Effector CD8-positive, alpha-beta T cell (primary cell): ENCODE measurements around the gene SLC45A3.

Source experiments
- DNase-seq: peaks from one replicate; lab custom pipeline; 2025; lab: John Stamatoyannopoulos, UW

SLC45A3 gene

DNA sequence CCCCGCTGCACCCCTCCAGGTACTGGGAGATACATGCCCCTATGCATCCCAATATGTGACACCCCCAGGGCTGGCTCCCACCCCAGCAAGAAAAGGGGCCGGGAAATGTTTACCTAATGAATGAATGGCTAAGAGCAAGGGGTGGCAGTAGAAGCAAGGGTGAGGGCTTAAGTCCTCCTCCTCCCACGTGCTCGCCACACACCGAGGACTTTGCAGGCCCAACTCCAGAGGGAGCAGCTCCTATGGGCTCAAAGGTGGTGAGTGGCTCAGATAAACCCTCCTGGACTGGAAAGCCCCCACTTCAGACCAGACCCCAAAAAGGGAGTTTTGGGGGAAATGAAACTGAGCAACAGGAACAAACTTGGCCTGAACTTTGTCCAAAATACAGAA lies 11.4 kb downstream of the SLC45A3 start:
- no peak for DNase-seq

DNA sequence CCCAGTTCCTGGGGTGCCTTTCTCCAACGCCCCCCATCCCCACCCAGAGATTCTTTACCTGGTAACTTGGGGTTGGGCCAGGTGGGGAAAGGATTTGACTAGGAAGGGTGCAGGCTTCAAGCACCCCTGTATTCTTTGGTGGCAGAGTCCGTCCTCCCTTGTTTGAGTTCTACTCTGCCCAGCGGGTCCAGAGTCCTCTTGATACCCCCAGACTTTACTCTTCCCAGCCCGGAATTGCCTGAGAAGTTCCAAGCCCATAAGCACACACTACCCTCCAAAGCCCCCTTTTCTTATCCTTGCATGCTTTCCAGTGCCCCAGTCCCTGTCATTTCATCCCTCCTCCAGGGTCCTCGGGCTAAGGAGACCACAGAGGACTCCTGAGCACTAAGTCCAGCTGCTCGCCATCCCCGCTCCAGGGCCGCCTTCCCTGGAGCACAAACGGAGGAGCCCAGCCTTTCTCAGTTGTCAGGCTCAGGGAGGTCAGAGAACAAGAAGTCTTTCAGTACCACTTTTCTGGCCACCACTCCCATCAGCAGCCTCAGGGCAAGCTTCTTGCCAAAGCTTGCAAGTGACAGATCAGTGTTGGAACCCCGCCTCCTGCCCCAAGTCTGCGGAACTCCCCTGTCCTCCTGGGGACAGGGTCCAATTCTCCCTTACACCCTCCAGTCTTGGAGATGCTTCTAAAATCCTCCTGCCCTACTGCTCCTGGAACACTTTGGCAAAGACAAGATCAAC lies 12.2 kb downstream of the SLC45A3 start:
- no peak for DNase-seq

DNA sequence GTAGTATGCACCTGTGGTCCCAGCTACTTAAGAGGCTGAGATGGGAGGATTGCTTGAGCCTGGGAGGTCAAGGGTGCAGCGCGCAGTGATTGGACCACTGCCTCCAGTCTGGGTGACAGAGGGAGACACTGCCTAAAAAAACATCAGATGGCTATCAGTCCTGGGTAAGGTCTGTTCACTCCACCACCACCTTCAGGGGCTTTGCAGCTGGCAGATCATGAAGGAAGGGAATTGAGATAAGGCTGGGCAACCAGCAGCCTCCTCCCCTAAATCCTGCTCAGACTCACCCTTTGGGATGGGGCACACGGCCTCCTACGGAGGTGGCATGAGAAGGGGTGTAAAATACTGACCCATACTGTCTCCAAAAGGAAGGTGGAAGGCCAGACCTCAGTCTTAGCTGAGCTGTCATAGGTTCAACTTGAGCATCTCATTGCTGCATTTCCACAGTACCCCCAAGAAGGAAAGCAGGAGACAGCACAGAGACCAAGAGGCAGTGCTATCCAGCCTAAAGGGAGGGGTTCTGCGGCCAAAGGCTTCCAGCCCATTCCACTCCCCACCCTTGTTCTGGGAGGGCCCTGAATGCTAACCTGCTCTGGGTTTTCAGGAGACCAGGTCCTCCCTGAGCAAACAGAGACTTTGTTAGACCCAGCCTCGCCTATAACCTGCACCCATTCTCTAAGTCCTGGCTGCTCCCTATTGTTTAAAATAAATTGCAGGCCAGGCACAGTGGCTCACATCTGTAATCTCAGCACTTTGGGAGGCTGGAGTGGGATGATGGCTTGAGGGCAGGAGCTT lies 13.7 kb downstream of the SLC45A3 start:
- DNase-seq = no peak

DNA sequence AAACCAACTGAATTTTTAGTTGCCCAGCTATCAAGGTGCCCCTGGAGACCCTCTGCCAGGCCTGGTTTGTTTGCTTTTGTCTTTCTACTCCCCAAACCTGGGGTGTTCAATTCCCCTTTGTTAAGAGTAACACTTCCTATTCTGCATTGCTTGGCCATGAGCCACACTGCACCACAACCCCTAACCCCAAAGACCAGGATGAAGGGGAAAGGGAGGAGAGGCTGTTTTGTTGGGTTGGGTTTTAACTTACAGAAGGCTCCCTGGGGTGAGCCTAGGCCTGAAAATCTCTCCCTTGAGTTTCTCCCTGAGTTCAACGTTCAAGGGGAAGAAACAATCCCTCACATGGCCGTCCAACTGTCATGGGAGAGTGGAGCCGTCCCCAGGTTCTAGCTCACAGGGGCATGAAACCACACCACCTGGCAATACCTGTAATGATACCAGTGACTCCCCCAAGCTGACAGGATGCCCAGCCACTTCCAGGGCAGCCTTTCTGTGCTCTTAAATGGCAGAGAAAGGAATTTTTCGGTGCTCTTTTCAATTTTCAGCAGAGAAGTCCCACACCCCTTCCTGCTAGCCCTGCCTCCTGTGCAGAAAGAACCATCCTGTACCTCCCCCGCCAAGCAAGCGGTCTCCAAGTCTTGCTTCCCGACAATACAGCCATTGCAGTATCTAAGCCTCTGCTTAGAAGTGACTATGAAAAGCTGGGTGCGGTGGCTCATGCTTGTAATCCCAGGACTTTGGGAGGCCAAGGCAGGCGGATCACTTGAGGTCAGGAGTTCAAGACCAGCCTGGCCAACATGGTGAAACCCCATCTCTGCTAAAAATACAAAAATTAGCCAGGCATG lies 14.9 kb downstream of the SLC45A3 start:
- no peak for DNase-seq

DNA sequence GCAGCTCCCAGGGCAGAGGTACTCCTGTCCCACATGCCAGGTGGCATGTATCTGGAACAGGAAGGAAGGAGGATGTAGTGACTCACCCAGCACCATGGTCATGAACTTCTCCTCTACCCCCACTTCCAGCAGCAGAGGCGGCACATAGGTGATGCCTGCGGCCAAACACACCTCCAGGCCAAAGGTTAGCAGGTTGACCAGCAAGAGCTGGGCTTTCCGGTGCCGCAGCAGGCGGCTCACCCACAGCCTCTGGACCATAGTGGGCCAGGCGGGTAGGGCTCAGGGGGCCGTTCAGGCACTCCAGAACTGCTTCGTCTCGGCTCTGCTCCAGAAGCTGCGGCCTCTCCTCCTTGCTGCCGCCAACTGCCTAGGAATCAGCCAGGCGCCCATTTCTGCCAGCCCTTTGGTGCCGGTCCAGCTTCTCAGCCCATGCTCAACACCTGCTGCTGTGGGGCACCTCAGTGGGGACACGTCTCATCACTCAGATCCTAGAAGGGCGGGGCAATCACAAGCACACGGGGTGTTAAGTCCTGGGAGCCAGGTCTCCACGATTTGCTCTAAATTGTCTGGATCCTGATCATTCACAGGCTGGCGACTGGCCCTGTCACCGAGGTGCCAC lies 15.8 kb downstream of the SLC45A3 start:
- no peak for DNase-seq

DNA sequence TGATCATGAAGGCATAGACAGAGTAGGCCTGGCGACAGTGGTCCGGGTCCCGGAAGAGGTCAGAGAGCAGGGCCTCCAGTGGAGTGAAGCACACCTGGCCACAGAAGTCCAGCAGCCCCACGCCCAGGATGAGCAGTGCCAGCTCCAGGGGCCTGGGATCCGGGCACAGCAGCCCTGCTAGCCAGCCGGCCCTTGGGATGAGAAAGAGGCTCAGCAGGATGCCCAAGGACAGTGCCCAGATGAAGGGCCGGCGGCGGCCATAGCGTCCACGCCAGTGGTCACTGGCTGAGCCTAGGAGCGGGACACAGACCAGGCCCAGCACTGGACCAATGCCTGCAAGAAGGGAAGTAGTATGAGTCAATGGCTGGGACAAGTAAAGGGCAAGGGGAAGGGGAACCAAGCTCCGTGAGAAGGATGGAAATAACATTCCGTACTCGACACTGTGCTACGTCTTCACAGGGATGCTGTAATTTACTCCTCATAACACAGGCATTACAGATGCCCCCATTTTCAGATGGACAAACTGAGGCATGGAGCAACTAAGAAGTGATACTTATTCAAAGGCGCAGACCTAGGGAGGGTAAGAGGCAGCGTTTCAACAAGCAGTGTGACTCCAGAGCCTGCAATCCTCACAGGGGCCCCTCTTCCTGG lies 16.9 kb downstream of the SLC45A3 start:
- no peak for DNase-seq

DNA sequence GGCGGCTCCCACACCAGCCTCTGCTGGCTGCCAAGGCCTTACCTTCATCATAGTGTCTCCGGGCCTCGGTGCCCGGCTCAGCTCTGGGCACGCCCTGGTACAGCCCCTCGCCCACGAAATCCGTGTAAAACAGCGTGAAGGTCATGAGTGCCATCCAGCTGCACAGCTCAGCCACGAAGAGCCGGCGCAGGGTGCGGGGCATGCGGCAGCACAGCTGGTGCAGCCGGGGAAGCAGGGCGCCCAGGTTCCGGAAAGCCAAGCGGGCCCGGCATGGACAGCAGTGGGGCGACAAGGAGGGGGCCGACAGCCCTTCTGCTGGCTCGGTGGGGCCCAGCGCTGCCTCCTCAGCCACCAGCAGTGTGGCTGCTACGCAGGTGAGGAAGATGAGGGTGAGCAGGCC lies 17.5 kb downstream of the SLC45A3 start:
- no peak for DNase-seq

DNA sequence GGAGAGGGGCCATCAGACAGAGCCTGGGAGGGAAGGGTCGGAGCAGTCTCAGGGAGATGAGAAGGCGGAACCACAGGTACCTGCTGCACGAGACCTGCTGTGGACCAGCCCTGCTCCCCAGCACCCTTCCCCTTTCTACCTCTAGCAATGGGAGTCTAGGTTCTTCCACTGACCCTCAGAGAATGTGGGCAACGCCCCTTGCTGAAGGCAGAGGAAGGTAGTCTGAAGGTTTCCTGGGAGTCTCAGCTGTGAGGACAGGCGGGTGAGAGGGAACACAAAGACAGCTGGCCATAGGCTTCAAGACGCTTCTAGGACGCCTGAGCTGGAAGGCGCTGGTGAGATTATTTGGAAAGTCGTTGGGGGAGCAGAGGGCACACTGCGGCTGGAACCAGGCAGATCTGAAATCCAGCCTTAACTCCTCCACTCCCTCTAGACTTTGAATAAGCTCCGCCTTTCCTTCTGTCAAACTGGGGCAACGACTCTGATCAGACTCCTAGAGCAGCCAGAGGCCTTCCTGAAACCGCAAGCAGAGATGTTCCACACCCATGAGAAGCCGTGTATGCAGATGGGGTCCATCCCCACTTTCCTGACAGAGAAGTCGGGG lies 18.1 kb downstream of the SLC45A3 start:
- no peak for DNase-seq

DNA sequence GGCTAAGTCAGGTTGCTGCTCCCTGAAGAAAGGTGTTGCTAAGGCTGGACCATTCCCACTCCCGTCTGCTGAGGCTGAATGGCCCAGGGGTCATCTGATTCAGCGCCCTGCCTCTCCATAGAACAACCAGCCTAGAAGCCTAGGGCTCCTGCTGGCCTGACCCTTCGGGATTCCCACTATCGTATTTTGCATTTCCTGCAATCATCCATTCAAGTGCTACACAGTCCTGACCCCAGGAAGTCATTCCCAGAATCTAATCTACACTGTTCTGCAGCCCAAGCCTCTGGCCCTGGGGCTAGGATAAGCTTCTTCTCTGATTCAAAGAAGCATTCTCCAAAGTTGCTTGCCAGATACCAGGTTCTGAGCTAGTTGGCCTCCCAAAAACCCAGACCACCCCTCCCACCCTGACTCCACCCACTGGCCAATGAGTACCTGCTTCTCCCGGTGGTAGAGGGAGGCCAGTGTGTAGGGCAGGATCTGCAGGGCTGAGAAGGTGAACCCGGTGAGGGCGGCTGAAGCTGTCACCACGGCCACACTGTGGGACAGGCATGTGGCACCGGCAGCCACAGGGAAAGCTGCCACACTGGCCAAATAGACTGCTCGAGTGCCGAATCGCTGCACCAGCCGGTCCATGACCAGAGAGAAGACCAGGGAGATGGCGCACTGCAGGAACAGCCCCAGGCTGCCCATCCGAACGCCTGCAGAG lies 18.7 kb downstream of the SLC45A3 start:
- no peak for DNase-seq

DNA sequence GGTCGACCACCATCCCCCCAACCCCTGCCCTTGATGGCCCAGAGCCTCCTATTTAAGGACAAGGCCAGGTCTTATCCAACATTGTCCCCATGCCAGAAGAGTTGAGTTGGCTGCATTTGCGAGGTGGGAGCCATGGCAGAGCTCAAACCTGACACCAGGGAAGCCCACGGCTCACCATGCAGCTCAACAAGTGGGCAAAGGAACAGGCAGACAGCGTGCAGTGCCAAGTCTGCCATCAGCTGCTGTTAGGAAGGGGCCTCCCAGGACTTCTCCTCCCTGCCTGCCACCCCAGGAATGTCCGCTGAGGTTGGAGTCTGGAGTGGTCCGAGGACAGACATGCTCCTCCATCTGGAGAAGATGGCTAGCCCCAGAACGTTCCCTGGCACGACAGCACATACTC lies 19.9 kb downstream of the SLC45A3 start:
- DNase-seq = no peak

DNA sequence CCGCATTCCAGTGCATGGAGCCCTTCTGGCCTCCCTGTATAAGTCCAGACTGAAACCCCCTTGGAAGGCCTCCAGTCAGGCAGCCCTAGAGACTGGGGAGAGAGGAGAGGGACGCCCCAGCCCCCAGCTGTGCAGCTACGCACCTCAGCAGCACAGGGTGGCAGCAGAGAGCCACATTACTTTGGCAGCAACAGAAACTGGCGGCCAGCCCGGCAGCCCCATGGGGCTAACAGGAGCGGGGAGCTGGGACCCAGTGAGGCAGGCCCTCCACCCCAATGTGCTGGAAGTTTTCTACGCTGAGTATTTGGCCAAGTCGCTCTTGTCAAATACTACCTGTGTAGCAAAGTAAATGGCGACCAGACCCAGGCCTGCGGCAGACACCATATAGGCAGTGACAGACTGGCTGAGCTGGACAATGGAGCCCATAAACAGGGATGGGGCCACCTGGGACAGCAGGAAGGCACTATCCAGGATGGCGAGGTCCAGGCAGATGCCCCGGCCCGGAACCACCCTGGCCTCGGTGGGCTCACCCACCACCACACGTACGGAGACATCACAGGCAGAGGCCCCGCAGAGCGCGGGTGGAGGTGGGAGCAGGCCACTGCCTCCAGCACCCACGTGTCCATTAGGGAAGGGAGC lies 21.2 kb downstream of the SLC45A3 start:
- peak; percentile 54 for DNase-seq

DNA sequence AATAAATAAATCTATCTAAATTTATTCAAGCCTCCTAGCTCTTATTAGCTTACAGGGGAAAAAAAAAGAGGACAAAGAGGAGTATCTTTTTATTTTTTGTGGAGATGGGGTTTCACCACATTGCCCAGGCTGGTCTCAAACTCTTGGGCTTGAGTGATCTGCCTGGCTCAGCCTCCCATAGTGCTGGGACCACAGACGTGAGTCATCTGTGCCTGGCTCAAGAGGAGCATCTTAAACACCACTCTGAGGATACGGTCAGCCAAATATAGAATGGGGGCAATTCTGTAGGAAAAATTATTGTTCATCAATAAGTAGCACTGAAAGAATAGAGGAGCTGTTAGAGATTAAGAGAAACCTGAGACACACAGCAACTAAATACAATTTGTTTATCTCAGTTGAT lies 24.1 kb downstream of the SLC45A3 start:
- no peak for DNase-seq

DNA sequence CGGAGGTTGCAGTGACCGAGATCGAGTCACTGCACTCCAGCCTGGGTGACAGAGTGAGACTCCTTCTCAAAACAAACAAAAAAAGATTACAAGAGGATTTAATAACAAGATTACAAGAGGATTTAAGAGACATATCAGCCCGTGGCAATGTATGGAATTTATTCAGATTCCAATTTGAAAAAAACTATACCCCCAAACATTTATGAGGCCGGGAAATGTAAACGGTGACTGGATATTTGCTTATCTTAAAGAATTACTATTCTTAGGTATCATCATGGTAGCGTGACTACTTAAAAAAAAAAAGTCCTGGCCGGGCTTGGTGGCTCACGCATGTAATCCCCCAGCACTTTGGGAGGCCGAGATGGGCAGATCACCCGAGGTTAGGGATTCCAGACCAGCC lies 27.3 kb downstream of the SLC45A3 start:
- DNase-seq = no peak

DNA sequence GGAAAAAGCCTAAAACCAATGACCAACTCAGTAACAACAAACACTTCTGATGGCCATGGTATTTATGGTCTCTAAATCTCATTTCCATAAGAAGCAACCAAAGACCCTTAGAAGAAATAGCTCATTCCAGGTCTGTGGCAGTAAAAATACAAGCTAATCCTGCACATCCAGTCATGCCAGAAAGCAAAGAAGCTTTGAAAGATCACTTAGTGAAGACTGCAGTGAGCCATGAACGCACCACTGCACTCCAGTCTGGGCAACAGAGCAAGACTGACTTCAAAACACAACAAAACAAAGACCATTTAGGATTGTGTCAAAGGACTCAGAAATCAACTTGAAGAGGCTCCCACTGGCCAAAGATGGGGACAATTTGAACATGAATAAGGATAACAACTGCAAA lies 30.1 kb downstream of the SLC45A3 start:
- no peak for DNase-seq

DNA sequence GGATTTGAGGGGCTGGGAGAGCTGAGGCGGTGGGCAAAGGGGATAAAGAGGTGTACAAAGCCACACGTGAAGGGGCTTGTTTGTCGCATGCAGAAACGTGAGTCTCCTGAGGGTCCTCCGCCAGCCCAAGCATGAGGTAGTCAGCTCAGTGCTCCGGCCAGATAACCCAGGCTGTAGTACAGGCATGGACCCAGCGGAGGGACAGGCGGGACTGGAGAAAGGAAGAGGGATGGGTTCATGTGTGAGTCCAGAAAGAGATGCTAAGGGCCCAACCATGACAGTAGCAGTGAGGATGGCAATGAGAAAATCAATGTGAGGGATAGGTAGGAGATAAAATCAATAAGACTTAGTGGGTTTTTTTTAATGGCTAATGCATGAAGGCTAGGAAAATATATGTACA lies 34.8 kb downstream of the SLC45A3 start:
- DNase-seq = no peak

DNA sequence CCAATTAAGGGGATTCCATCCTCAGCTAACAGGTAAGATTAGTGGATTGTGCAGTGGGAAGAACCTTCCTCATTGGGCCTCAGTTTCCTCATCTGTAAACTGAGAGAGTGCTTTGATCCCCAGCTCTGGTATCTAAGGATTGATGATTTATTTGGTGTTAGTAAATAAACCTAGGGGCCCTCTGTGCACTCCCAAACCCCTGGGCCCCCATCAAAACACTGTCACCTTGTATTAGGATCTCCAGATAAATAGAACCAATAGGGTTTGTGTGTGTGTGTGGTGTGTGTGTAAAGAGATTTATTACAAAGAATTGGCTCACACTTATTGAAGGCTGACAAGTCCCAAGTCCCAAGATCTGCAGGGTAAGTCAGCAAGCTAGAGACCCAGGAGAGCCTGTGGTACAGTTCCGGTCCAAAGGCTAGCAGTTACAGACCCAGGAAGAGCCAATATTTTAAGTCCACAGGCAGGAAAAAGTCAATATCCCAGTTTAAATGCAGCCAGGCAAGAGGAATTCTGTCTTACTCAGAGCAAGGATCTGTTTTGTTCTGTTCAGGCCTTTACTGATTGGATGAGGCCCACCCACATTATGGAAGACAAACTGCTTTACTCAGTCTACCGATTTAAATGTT lies 37.5 kb downstream of the SLC45A3 start:
- DNase-seq = no peak

DNA sequence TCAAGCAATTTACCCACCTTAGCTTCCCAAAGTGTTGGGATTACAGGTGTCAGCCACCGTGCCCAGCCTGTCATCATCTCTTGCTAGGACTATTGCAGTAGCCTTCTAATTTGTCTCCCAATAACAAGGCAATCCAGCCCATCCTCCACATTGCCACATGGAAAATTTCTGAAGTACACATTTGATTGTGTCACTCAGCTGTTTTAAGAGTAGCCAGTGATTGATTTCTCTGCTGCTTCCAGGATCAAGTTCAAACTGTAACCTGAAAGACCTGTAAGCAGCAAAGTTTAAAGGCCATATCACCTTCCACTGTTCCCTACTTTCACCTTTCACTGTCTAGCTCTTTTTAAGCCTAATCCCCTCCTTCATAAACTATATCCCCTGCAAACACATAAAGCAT lies 40.7 kb downstream of the SLC45A3 start:
- no peak for DNase-seq

DNA sequence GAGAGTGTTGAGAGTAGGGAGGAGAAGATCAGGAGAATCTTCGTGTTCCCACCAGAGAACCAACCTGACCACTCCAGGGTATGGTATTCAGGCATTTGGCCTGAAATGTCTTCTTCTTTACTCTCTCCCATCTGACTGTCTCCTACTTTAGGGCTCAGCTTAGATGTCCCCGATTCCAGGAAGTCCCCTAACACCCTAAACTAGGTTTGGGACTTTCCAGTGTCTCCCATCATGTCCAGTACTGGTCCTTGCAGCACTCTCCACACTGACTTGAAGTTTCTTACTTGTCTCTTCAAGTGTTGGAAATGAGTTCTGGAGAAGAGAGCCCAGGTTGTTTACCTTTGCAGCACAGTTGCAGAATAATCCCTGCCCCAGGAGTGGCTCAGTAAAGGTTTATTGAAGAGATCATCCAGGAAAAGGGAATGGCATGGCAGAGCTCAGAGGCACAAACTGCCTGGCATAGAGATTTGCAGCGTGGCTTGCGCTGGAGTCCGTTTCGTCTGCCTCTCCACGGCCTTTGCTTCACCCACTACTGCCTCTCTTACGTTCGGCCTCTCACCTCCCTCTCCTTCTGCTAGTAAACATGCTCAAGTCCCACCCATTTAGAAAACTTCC lies 42.3 kb downstream of the SLC45A3 start:
- no peak for DNase-seq

DNA sequence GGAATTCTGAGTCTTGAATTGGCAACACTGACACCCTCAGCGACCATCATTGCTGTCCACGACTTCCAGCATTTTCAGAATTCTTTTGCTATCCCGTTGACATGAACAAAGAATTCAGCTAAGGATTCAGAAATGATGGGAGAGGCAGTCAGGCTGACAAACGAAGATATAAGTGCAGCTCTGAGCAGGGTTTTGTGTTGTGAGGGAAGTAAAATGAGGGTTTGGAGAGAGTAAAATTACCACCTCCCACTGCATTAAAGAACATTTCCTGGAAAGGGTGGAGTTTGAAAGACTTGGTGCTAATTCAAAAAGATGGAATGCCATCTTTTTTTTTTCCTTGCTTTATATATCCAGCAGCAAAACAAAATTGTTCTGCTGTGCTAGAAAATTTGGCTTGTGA lies 43.6 kb downstream of the SLC45A3 start:
- DNase-seq = no peak
